GM19455 (cell line): ENCODE data around the gene DNAJC28.
"Not testable (repeated sequence)": the region's sequence is repeated elsewhere in the genome, so short reads cannot be mapped to it uniquely, and the experiment has no call there.

Source experiments
- ATAC-seq: cut with Tn5 transposase; IDR thresholded peaks from one replicate; pipeline ENCODE4 v1.9.1; 2021; ENCODE audit not compliant: unreplicated experiment

DNAJC28 gene

GRCh38 chr21:33491373-33492102 lies at the start of gene DNAJC28:
Gene DNAJC28, minus strand, starts transcription at chr21:33491716. Its CDS starts 2,323 bp downstream, at chr21:33489393.
- peak; percentile 93 for ATAC-seq

DNA sequence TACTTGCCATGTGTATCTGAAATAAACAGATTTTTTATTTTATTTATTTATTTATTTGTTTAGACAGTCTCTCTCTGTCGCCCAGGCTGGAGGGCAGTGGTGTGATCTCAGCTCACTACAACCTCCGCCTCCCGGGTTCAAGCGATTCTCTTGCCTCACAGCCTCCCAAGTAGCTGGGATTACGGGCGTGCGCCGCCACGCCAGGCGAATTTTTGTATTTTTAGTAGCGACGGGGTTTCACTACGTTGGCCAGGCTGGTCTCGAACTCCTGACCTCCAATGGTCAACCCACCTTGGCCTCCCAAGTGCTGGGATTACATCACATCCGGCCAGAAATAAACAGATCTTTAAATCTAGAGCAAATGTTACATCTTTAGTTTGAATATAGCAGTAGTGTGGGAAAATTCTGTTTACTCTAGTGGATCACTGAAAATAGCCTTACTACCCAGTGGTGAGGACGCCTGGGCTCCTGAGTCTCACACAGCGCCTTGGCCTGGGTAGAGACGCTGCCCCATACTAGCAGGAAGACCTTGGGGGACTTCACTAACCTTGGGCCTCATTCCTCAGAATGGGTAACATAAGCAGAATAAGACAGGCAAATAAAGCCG lies 49.7 kb upstream of the DNAJC28 start:
- ATAC-seq = no peak

DNA sequence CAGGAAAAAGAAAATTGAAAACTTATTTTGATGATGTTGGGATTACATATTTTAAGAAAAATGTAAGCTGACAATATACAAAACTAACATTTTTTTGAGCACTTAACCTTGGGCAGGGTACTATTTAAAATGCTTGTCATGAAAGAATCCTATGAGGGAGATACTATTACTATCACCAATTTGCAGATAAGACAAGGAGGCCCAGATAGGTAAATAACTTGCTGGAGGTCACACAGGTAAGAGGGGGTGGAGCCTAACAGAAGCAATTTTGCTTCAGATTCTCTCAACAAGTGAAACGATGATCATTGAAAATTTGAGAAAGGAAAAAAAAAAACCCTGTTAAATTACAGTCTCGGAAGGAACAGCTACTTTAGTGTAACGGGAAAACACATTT lies 49.2 kb upstream of the DNAJC28 start:
- no peak for ATAC-seq

- no peak for ATAC-seq
Measured at GRCh38 chr21:33539616-33540015, 48.1 kb upstream of the DNAJC28 start.

GRCh38 chr21:33537212-33537611 lies 45.7 kb upstream of the DNAJC28 start:
- ATAC-seq = no peak

- no peak for ATAC-seq
Measured at GRCh38 chr21:33531007-33531406, 39.5 kb upstream of the DNAJC28 start.

GRCh38 chr21:33522953-33523349 lies 31.4 kb upstream of the DNAJC28 start:
- no peak for ATAC-seq

- ATAC-seq = no peak
Measured at GRCh38 chr21:33522297-33522952, 30.9 kb upstream of the DNAJC28 start.

GRCh38 chr21:33518899-33519298 lies 27.4 kb upstream of the DNAJC28 start:
- ATAC-seq = no peak

GRCh38 chr21:33514229-33514628 lies 22.7 kb upstream of the DNAJC28 start:
- no peak for ATAC-seq

DNA sequence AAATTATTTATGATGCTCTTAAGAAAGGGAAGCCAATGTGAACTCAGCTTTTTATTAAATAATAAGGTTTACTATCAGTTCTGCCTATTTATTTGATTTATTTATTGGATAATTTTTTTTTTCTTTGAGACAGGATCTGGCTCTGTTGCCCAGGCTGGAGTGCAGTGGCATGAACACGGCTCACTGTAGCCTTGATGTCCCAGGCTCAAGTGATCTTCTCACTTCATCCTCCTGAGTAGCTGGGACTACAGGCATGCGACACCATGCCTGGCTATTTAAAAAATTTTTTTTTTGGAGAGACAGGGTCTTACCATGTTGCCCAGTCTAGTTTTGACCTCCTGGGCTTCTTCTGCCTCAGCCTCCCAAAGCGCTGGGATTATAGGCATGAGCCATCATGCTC lies 21.0 kb upstream of the DNAJC28 start:
- no peak for ATAC-seq

- ATAC-seq = no peak
Measured at GRCh38 chr21:33511639-33512038, 20.1 kb upstream of the DNAJC28 start.

- ATAC-seq = no peak
Measured at GRCh38 chr21:33510826-33511225, 19.3 kb upstream of the DNAJC28 start.

DNA sequence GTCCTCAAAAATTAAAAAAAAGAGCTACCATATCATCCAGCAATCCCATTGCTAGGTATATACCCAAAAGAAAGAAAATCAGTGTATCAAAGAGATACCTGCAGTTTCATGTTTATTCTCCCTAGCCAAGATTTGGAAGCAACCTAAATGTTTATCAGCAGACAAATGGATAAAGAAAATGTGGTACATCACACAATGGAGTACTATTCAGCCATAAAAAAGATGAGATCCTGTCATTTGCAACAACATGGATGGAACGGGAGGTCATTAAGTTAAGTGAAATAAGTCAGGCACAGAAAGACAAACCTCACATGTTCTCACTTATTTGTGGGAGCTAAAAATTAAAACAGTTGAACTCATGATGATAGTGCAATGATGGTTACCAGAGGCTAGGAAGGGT lies 15.5 kb upstream of the DNAJC28 start:
- not testable (repeated sequence) for ATAC-seq

DNA sequence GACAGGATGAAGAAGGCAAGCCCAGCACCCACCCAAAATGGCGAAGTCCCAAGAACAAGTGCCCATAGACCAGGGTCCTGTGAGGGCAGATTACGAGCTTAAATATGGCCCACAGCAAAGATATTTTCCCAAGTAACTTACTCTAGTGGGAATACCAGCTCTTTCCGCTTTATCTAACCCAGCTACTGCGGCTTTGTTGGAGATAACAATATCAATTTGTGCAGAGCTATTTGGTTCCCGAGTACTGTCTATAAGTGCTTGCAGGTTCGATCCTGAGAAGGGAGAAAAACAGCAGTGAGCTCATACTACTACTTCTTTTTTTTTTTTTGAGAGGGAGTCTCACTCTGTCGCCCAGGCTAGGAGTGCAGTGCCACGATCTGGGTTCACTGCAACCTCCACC lies 14.3 kb upstream of the DNAJC28 start:
- ATAC-seq = no peak

- no peak for ATAC-seq
Measured at GRCh38 chr21:33496345-33496744, 4.8 kb upstream of the DNAJC28 start.

DNA sequence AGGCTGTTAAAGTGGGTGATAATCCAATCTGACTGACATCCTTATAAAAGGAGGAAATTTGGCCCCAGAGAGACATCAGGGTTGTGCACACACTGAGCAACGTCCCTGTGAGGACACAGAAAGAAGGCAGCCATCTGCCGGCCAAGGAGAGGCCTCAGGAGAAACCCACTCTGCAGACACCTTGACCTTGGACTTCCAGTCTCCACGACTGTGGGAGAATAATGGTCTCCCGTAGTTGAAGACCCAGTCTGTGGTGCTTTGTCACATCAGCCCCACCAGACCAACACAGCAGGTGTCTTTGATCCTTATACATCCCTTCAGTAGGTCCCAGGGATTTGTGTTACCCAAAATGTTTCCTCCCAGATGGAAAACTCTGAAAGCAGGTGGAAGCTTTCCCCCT lies 4.2 kb upstream of the DNAJC28 start:
- no peak for ATAC-seq

- ATAC-seq = no peak
Measured at GRCh38 chr21:33493756-33494155, 2.2 kb upstream of the DNAJC28 start.

- ATAC-seq = no peak
Measured at GRCh38 chr21:33492571-33492970, 1.1 kb upstream of the DNAJC28 start.

DNA sequence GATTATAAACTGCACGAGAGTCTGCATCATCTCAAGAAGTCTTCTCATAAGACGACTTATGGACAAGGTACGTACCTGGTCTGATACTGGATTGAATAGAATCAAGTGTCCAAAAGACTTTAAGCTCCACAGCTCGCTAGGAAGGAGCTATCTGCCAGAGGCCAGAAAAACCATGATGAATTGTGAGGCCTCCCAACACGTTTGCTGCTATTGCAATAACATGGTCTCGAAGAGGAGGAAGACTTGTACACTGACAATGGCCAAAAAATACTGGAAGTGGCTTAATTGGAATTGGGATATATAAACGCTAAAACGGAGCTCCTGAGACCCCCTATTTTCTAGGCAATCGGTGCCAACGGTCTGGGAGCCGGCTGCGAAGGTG lies 534 bp downstream of the DNAJC28 start:
- no peak for ATAC-seq

DNA sequence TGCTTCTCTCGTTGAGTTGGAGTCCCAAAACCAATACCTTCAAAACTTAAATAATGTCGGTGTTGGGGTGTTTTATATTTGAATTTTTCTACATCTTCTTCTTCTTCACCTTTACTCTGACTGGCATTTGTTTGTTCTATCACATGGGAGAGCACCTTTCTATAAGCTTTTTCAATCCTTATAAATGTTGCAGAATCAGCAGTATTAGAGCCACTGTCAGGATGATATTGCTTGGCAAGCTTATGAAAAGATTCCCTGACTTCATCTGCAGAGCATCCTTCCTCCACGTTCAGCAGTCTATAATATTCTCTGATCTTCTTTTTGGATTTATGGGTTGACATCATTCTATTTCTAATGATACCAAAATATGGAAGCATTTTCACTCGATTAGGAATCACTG lies 2.6 kb downstream of the DNAJC28 start:
- ATAC-seq = no peak

- no peak for ATAC-seq
Measured at GRCh38 chr21:33487996-33488395, 3.5 kb downstream of the DNAJC28 start.
